HS-5 (cell line): ENCODE results near the gene TNFRSF19.

ENCODE experiments used
- DNase-seq: peaks from one replicate; pipeline ENCODE4 v3.0.0-alpha.2; 2012; ENCODE audit warnings: low read depth

Gene TNFRSF19

GRCh38 chr13:23683084-23683483 lies 112.9 kb downstream of the TNFRSF19 start:
- no peak for DNase-seq

- no peak for DNase-seq
Measured at GRCh38 chr13:23684647-23685046, 114.4 kb downstream of the TNFRSF19 start.

- no peak for DNase-seq
Measured at GRCh38 chr13:23685416-23685815, 115.2 kb downstream of the TNFRSF19 start.

GRCh38 chr13:23686948-23687347 lies 116.7 kb downstream of the TNFRSF19 start:
- DNase-seq, result no peak

GRCh38 chr13:23687614-23688013 lies 117.4 kb downstream of the TNFRSF19 start:
- no peak for DNase-seq

- no peak for DNase-seq
Measured at GRCh38 chr13:23688336-23688735, 118.1 kb downstream of the TNFRSF19 start.

- no peak for DNase-seq
Measured at GRCh38 chr13:23690668-23691067, 120.5 kb downstream of the TNFRSF19 start.

- DNase-seq, result no peak
Measured at GRCh38 chr13:23692816-23693215, 122.6 kb downstream of the TNFRSF19 start.

GRCh38 chr13:23695196-23695595 lies 125.0 kb downstream of the TNFRSF19 start:
- DNase-seq, result no peak

- DNase-seq, result no peak
Measured at GRCh38 chr13:23695711-23696464, 125.7 kb downstream of the TNFRSF19 start.

- no peak for DNase-seq
Measured at GRCh38 chr13:23696610-23697009, 126.4 kb downstream of the TNFRSF19 start.

GRCh38 chr13:23697772-23698313 lies 127.6 kb downstream of the TNFRSF19 start:
- no peak for DNase-seq

GRCh38 chr13:23699271-23699670 lies 129.1 kb downstream of the TNFRSF19 start:
- DNase-seq, result no peak

GRCh38 chr13:23701186-23701585 lies 131.0 kb downstream of the TNFRSF19 start:
- no peak for DNase-seq

GRCh38 chr13:23701636-23702035 lies 131.4 kb downstream of the TNFRSF19 start:
- peak; percentile 28 for DNase-seq

GRCh38 chr13:23703246-23703860 lies 133.1 kb downstream of the TNFRSF19 start:
- no peak for DNase-seq

- no peak for DNase-seq
Measured at GRCh38 chr13:23705583-23705982, 135.4 kb downstream of the TNFRSF19 start.

- DNase-seq, result no peak
Measured at GRCh38 chr13:23707674-23708073, 137.5 kb downstream of the TNFRSF19 start.

- no peak for DNase-seq
Measured at GRCh38 chr13:23709536-23709935, 139.3 kb downstream of the TNFRSF19 start.

GRCh38 chr13:23710366-23710765 lies 140.2 kb downstream of the TNFRSF19 start:
- no peak for DNase-seq

GRCh38 chr13:23711355-23711754 lies 141.1 kb downstream of the TNFRSF19 start:
- DNase-seq, result no peak

GRCh38 chr13:23714672-23715071 lies 144.5 kb downstream of the TNFRSF19 start:
- no peak for DNase-seq

- no peak for DNase-seq
Measured at GRCh38 chr13:23715092-23715761, 145.0 kb downstream of the TNFRSF19 start.
